ENCODE results near the gene TFAP2E. TPM values are rescaled to one million over a fixed set of nuclear protein-coding genes. Genes with fewer than 3 reads are reported as not detected.
A peak's percentile ranks its signal among the peaks of the same experiment; 100 is the strongest.

Gene TFAP2E
- total RNA-seq: 0.59 TPM

DNA sequence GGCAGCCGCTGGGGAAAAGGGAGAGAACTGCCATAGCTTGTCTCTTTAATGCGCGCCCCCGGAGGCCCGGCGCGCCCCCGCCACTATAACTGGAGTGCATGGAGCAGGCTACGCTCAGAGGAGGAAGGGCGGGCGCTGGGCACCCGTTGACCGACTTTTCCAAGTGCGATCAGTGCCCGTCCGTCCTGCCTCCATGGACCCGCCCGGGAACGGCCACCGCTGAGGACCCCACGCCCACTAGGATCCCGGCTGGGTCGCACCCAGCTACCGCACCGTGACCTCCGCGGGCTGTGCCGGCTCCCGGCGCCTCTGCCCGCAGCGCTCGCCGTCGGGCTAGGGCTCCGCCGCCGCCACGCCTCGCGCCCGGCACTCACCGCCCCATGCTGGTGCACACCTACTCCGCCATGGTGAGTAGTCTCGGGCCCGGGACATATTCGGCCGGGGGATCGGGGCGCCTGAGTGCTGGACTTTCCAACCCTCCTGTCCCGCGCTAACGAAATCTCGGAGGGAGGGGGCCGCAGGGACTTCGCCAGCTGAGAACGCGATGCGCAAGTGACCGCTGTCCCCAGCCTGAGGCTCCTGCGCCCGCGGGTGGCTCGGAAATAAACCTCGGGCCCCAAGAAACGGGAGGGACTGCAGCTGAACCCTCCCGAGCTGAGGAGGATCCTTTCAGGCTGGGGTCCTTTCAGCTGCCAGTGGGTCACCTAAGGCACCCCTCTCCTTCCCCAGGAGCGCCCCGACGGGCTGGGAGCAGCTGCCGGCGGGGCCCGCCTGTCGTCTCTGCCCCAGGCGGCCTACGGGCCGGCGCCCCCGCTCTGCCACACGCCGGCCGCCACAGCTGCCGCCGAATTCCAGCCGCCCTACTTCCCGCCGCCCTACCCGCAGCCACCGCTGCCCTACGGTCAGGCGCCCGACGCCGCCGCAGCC is at the start of gene TFAP2E:
TFAP2E (plus strand) TSS at position 117 of the 927 bp plus-strand sequence; CDS start at position 381, 264 bp downstream.
- DNase-seq: no peak

DNA sequence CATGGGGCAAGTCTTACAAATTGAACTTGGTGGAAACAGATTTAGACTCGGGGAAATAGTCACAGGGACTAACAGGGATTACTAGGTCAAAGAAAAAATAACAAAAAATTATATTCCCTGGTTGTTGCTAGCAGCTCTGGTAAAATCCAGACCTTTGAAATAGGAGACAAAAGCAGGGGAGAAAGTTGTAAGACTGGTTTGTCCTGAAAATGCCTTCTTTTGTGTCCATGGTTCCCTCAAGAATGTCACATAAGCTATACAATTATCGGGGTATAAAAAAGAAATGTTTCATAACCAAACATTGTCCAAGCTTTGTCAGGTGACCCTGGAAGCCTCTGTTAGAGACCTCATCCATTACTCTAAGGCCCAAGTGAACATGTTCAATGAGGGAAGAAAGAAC is 49.0 kb upstream of the TFAP2E start:
- no peak for DNase-seq

DNA sequence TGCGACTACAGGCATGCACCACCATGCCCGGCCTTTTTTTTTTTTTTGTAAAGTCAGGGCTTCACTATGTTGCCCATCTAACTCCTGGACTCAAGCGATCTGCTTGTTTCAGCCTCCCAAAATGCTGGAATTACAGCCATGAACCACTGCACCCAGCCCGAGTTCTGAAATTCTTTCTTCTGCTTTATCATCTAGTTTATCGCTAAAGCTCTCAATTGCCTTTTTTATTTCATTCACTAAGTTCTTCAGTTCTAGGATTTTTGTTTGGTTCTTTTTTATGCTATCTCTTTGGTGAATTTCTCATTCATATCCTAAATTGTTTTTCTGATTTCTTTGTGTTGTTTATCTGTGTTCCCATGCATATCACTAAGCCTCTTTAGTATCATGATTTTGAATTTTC is 42.9 kb upstream of the TFAP2E start:
- no peak for DNase-seq

DNA sequence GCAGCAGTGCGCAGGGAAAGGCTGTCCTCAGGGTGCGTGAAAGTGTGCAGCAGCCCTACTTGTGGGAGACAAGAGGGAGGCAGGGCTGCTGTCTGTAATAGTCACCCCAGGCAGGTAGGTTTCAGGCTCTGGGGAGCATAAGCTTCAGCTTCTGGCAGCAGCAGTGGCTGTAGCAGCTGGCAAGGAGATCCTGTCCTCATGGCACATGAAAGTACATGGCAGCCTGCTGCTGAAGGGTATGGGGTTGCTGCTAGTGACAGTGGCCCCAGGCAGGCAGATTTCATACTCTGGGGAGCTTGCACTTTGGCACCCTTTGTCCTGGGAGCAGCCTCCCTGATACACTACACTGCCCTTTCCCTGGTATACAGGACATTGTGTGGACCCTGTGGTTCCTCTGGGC is 42.2 kb upstream of the TFAP2E start:
- no peak for DNase-seq

DNA sequence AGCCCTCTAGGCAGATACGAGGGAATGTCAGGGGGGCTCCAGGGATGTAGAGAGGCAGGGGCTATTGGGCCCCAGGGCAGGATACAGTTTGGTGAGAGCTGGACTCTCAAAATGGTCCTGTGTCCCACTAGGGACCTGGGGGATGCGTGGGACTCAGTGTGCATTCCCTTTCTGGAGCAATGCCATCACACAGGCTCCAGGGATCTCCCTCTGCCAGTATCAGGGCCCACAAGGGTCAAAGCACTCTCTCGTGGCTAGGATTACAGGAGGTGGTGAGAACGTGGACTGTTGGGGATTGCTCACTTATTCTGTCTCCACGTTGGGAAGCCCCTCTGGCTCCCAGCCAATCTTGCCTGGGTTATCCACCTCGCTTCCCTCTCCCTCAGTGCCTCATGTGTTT is 41.7 kb upstream of the TFAP2E start:
- no peak for DNase-seq

DNA sequence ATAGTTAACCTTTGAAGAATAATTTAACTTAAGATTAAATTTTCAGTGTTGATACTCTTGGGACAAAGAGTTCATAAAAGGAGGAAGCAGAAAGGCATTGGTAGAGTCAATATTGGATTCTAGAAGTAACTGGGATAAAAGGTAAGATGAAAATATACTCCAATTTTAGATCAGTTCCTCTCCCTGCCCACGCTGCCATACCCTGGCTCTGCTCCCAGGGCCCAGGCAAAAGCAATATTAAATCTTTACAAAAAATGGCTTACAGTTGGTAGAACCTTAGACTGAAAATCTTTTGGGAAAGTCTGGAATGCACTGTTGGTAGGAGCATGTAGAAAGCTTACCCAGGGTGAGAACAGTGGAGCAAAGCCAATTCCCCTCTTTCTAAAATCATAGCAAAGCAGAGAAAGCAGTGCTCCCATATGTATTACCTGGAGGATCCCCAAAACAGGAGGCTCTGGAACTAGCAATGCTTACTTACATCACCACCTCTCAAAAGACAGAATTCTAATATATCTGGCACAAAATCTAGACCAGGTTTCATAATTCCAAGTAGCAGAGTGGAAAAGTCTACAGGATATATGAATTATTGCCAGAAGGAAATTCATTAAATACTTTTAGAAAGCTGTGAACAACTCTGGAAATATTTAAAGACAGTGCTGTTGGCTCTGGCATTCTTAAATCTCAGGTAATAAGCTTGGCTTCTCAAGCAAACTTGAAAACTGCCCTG is 40.5 kb upstream of the TFAP2E start:
- DNase-seq: no peak

DNA sequence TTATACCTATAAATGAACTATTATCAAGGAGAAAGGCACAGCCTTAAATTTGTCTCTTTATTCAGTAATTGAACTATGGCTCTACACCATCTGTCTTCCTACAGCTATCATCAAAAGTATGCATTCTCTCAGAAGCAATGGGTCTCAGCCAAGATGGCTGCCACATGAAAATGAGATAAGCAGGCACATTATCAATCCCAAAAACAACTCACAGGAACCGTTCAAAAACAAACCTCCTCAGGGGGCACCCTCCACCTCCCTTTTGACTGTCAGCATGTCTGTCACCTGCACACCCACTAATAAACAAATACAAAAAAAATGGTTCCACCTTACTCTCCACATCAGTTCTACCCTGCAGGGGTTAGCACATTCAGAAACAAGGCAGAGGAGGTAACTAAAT is 39.5 kb upstream of the TFAP2E start:
- no peak for DNase-seq

DNA sequence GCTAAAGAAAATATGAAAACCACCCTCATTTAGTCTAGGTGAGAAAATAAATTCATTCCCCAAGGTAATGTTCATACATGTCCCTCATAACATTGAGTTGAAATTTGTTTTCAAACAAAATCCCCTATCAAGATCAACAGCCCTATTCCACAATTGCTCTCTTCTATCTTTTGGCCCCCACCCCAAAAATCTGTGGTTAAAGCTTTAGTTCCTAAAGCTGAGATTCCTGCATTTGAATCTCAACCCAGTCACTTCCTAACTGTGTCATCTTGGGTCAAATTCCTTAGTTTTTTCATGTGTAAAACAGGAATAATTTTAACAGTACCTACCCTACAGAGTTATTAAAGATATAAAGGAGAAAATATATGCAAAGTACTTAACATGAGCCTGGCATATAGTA is 37.9 kb upstream of the TFAP2E start:
- DNase-seq: no peak

DNA sequence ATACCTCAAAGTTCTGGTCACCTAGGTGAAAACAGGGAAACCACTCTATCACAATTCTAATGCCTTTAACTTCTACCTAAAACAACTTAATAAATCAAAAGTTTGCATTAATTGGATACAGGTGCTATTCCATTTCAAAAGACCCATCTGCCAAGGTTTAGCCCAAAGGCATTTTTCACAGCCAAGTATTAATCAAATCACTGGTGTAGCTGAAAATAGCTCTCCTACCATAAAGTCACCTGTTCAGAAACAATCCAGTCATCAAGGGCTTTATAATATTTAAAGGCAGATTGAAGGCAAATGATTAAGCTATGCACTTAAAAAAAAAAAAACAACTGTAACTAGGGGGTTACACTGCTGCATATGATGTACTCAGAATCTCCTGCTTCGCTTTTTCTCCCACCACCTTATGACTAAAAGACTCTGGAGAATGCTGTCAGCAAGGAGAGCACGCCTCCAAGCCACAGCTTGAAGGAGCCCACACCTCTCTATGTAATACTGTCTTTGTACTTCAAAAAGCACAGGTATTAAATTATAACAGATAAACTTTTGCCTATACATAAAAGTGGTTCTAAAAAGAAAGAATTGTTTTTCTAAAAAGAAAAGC is 36.5 kb upstream of the TFAP2E start:
- no peak for DNase-seq

DNA sequence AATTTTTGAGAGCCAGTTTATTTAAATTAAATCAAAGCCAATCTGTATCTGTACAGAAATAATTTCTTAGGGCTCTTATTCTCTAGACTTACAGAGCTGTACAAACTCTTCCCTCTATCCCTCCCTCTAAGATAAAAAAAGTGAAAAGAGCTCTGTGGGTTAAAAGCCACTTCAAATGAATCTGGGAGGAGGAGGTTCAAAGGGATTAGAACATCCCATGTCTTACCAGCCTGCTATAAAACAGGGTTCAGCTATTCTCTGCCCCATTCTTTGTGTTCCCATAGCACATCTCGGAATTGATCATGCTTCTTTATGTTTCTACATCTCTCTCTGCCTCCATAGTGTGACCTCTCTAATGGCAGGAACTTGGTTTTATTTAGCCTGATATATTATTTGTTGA is 35.3 kb upstream of the TFAP2E start:
- DNase-seq: no peak

DNA sequence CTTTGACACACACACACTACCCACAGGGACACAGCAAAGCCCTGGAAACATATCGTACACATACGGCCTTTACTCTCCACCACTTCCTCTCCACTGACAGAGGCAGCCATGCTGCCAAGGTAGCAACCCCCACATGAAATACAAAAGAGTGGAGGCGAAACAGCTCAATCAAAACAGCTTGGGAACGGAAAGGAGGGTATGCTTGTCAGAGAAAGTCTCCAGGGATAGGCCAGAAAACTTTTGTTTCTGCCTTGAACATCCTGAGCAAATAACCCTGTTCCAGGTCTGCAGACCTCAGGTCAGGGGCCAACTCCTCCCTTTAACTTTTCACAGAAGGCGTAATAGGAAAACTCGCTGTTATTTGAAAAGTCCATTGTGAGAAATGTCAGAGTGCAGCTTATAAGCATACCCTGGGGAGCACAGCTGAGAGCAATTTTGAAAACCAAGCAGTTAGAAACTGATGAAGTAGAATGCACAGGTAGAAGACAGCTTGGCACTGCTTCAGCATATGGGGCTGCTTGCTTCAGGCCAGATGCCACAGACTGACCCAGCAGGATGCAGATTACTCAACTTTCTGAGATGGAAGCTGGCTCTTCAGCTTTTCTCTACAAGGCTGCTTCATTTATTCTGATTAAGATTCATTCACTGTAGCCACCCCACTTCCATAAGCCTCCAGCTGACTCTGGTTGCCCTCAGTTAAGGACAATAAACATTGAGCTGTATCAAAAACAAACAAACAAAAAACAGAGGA is 33.9 kb upstream of the TFAP2E start:
- DNase-seq: peak; percentile 36

DNA sequence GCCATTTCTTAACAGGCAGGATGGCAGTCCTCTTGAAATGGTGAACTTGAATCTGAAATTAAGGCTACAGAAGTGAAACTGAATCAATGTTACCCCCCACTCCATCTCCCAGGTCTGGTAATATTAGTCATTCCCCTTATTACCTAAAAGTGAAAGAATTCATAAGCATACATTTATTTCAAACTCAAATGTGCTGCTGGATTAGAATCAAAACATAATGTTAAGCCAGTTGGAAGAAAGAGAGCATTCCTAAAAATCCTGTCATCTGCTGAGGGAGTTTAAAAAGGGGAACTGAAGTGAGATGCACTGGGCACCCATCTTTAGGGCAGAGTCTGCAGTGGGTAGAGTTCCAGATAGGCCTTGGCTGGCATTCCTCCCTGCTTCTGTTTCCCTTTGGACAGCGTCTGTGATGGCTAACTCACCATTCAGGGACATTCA is 33.3 kb upstream of the TFAP2E start:
- DNase-seq: peak; percentile 26

DNA sequence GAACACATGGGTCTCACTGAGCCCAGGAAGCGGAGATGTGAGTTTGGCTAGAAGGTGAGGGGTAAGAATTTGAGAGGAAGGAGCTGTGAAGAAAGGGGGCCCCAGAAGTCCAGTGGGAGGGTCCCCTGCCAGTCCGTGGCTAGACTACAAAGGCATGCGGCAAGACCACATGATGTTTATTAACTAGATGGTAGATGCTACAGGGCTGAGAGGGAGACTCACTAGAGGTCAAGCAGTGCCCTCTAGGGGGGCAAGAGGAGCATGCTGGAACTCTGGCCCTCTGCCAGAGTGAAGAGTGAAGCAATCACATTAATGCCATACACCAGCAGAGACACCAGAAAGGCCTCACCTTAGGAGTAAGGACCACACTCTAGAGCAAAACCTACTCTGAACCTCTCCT is 28.1 kb upstream of the TFAP2E start:
- DNase-seq: no peak

DNA sequence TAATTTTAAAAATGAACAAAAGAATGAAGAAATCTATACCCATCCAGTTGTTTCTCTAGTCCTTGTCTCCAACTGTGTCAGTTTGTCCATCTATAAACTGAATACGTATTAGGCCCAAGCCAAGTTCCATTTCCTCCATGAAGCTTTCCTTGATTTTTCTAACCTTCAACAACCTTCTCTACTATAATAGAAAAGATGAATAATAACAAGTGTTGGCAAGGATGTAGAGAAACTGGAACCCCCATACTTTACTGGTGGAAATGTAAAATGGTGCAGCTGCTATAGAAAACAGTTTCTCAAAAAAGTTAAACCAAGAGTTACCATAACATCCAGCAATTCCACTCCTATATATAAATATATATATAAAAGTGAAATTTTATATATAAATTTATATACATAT is 26.5 kb upstream of the TFAP2E start:
- DNase-seq: no peak

DNA sequence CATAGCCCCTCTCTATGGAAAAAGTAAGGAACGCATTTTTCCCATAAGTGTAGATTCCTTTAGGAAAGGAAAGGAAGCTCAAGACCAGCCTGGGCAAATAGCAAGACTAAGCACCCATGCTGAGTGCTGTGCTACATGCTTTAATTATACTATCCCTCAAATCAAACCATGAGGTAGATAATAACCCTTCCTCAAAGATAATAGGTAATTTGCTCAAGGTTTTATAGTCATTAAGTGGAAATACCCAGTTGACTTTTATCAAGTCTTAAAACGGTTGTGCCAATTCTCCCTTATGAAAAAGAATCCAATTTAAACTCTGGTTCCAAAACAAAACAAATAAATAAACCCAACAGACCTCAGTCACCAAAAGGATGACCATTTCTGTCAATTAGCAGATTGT is 19.3 kb upstream of the TFAP2E start:
- DNase-seq: no peak

DNA sequence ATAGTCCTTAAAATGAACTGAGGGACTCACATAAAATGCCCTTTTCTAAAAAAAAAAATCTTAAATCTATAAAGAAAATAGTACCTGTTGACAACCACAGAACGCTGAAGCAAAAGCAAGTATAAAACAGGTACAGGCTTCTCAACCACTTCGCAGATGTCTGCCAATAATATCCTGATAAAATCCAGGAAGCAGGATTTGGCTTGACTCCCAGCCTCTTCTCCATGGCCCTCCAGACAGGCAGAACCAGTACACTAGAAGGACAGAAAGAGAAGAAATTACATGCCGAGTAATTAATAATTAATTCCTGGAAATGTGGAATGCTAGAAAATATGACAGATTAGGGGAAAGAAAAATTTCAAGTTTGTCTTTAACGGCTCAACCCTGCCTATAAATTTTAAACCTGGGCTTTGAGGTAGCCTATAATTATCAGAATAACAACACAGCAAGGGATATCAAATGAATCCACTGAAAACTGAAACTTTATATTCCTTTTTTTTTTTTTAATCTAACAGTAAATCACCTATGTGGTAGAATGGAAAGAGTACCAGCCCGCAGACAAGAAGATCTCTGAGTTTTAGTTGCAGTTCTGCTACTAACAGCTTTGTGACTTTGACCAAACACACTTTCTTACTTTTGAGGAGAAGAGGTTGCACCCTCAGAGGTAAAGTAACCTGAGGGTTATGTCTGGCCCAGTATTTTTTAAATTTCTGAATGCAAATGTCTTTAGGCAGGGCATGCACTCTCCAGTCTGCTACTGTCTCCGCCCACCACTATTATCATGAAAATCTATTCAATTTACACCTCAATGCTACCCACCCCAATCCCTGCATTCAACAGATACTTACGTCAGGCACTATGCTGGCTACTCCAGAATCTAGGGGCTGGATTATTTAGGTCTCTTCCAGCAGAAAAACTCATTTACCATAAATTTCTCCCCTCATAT is 18.6 kb upstream of the TFAP2E start:
- no peak for DNase-seq

DNA sequence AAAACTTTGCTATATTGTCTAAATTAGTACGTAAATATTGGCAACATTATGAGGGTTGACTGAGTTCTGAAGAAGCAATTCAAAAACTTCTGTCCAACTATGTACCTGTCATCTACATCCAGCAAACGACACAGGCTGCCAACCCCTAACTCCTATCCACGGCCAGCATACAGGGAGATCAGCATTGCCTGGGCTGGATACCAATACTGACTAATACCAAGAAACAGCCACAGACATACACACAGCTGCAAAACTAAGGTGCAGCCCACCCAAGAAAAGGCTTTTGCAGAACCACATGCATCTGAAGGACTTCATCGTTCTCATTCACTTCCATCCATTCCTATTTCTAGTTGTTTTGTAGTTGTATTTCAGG is 17.9 kb upstream of the TFAP2E start:
- no peak for DNase-seq

DNA sequence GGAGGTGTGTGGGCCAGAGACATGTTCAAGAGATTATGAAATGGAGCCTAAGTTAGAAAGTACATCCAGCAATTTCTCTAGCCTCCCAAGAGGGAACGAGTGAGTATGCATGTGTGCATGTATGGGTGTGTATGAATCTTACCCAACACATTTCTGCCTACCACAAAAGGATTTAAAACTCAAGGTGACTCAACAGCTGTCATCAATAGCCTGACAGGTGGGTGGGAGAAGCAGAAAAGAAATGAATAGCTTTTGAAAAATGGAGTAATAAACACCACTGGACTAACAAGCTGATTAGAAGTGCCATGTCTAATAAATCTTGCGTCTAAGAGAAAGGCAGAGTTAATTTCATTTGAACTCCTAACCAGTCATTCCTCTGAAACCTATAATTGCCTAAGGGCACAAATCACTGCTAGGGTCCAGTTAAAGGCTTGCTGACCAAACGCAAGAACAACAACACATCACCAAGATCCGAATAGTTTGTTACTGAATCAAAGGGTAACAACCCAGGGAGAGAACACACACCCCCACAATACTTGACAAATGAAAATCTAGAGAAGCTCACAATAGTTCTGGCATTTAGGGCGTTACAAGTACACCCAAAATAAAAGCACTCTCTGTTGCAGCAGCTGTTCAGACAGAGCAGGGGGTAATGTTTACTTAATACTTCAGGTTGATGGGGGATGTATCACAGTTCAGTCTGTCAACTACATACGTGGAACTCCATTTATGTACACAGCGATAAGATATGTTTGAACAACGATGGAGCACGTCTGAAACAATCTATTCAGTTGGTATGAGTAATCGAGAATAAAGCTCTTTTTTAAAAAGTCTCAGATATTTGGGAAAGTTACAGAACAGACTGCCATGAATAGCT is 17.3 kb upstream of the TFAP2E start:
- no peak for DNase-seq

DNA sequence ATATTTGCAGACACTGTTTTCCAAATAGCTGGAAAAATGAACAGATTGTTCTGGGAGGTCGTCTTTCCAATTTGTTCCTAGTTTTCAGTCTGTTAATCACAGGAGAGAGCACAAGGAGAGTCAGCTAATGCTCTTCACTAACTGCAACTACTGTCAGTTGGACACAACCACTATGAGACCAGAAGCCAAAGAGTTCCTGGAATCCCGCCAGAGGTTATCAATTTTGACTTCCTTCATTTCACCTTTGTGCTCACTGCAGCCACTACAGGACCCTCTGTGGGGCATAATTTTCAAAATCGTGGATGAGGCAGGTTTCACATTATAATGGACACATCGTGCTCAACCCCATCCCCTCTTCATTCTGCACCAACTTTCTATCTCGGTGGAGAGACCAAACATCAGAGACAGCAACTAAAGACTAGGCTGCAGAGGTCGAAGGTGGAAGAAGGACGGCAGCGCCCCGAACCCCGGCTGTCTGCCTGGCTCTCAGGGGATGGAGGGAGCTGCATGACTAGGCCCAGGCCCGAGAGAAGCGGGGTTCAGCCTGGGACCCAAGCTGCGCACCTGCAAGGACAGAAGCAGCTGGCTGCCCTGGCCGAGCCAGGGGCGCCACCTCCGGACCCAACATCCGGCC is 16.5 kb upstream of the TFAP2E start:
- no peak for DNase-seq

DNA sequence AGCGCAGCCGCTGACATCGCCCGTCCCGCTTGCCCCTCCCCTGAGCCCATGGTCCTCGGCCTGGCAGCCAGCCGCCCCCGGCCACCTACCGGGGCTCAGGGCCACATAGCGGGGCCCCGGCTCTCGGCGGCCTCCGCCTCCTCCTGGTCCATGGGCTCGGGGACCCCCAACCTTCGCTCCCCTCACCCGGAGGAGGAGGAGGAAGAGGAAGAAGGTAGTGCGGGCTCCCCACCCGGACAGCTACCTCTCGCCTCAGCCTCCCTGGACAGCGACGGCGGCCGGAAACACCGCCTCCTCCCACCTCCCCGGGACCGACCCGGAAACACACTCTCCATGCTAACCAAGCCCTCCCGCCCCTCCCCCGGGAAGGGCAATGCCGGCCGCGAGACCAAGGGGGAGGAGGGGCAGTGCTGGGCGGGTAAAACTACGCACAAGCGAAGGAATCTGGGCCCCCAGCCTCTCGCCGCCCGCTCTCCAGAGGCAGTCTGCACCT is 15.9 kb upstream of the TFAP2E start, which contains the start of gene KIAA0319L:
KIAA0319L (minus strand) TSS at position 286 of the 493 bp plus-strand sequence. CDS start 2,912 bp downstream, outside the sequence.
- DNase-seq: no peak
